ENCODE results near the gene CCDC87. TPM values are rescaled to one million over a fixed set of nuclear protein-coding genes. Genes with fewer than 3 reads are reported as not detected.

Gene CCDC87
- total and polyA plus RNA-seq, 9 donors = 0.09 to 0.15 (median 0.13) TPM

- whole genome bisulfite sequencing (ENCODE audit: insufficient coverage) = 93% methylated on average over 5 of the region's 6 CpGs
Observed at GRCh38 chr11:66631883-66632282, 39.0 kb upstream of the CCDC87 start.

GRCh38 chr11:66629356-66629755, 36.5 kb upstream of the CCDC87 start:
- no CpG with 5 or more reads among the region's 2 CpGs for WGBS (ENCODE audit: insufficient coverage)
- H3K4me1 ChIP-seq (ENCODE audit: control insufficient read depth, insufficient read depth, low read length) = no peaks in the 10 kb centered on the region
- no peaks in the 10 kb centered on the region for H3K9me3 ChIP-seq (replicated peaks; ENCODE audit: control insufficient read depth, low read depth, low read length)
- DNase-seq = no peak
- peaks cover 67% of the 10 kb centered on the region for H3K36me3 ChIP-seq (ENCODE audit: control insufficient read depth, insufficient read depth, low read length)
- no peak overlapping the region for H3K27ac ChIP-seq (ENCODE audit: low read length)
- H3K27me3 ChIP-seq (ENCODE audit: control insufficient read depth, insufficient read depth, low read length) = no peaks in the 10 kb centered on the region
- H3K4me3 ChIP-seq (ENCODE audit: low read length) = no peak overlapping the region

More at GRCh38 chr11:66631883-66632282, 39.0 kb upstream of the CCDC87 start:
- H3K27me3 ChIP-seq (ENCODE audit: control insufficient read depth, insufficient read depth, low read length) = no peaks in the 10 kb centered on the region
- H3K9me3 ChIP-seq (replicated peaks; ENCODE audit: control insufficient read depth, low read depth, low read length) = no peaks in the 10 kb centered on the region
- no peak for DNase-seq
- no peak overlapping the region for H3K4me3 ChIP-seq (ENCODE audit: low read length)
- no peaks in the 10 kb centered on the region for H3K4me1 ChIP-seq (ENCODE audit: control insufficient read depth, insufficient read depth, low read length)
- H3K27ac ChIP-seq (ENCODE audit: low read length) = no peak overlapping the region
- peaks cover 43% of the 10 kb centered on the region for H3K36me3 ChIP-seq (ENCODE audit: control insufficient read depth, insufficient read depth, low read length)

- no peaks in the 10 kb centered on the region for H3K4me1 ChIP-seq (ENCODE audit: control insufficient read depth, insufficient read depth, low read length)
- peaks cover 71% of the 10 kb centered on the region for H3K36me3 ChIP-seq (ENCODE audit: control insufficient read depth, insufficient read depth, low read length)
Observed at GRCh38 chr11:66628061-66628603, 35.3 kb upstream of the CCDC87 start.

GRCh38 chr11:66626926-66627325, 34.1 kb upstream of the CCDC87 start:
- no peak for DNase-seq
- Histone ChIP-seq H3K27ac (ENCODE audit: low read length) (no peak overlapping the region), H3K9me3 (replicated peaks; ENCODE audit: control insufficient read depth, low read depth, low read length) (no peaks in the 10 kb centered on the region), H3K36me3 (ENCODE audit: control insufficient read depth, insufficient read depth, low read length) (peaks cover 74% of the 10 kb centered on the region), H3K27me3 (ENCODE audit: control insufficient read depth, insufficient read depth, low read length) (no peaks in the 10 kb centered on the region), H3K4me1 (ENCODE audit: control insufficient read depth, insufficient read depth, low read length) (no peaks in the 10 kb centered on the region), H3K4me3 (ENCODE audit: low read length) (no peak overlapping the region)
- WGBS (ENCODE audit: insufficient coverage) = 100% methylated on average over 3 of the region's 7 CpGs

More at GRCh38 chr11:66628061-66628603, 35.3 kb upstream of the CCDC87 start:
- no peaks in the 10 kb centered on the region for H3K9me3 ChIP-seq (replicated peaks; ENCODE audit: control insufficient read depth, low read depth, low read length)
- H3K4me3 ChIP-seq (ENCODE audit: low read length) = no peak overlapping the region
- 97% methylated on average over 3 of the region's 7 CpGs for WGBS (ENCODE audit: insufficient coverage)
- no peak overlapping the region for H3K27ac ChIP-seq (ENCODE audit: low read length)
- H3K27me3 ChIP-seq (ENCODE audit: control insufficient read depth, insufficient read depth, low read length) = no peaks in the 10 kb centered on the region
- no peak for DNase-seq

- no peak overlapping the region for H3K4me3 ChIP-seq (ENCODE audit: low read length)
- H3K27me3 ChIP-seq (ENCODE audit: control insufficient read depth, insufficient read depth, low read length) = no peaks in the 10 kb centered on the region
- H3K4me1 ChIP-seq (ENCODE audit: control insufficient read depth, insufficient read depth, low read length) = no peaks in the 10 kb centered on the region
- no peak for DNase-seq
- no peak overlapping the region for H3K27ac ChIP-seq (ENCODE audit: low read length)
- H3K36me3 ChIP-seq (ENCODE audit: control insufficient read depth, insufficient read depth, low read length) = peaks cover 73% of the 10 kb centered on the region
- 95% methylated on average over 25 of the region's 25 CpGs for WGBS (ENCODE audit: insufficient coverage)
- no peaks in the 10 kb centered on the region for H3K9me3 ChIP-seq (replicated peaks; ENCODE audit: control insufficient read depth, low read depth, low read length)
Observed at GRCh38 chr11:66626382-66626781, 33.5 kb upstream of the CCDC87 start.

GRCh38 chr11:66625752-66626149, 32.9 kb upstream of the CCDC87 start:
- Histone ChIP-seq H3K27ac (ENCODE audit: low read length) (no peak overlapping the region), H3K9me3 (replicated peaks; ENCODE audit: control insufficient read depth, low read depth, low read length) (no peaks in the 10 kb centered on the region)

GRCh38 chr11:66625041-66625751, 32.3 kb upstream of the CCDC87 start:
- peaks cover 4% of the 10 kb centered on the region for H3K4me1 ChIP-seq (ENCODE audit: control insufficient read depth, insufficient read depth, low read length)
- H3K36me3 ChIP-seq (ENCODE audit: control insufficient read depth, insufficient read depth, low read length) = peaks cover 77% of the 10 kb centered on the region
- no peak overlapping the region for H3K4me3 ChIP-seq (ENCODE audit: low read length)
- no peak overlapping the region for H3K27ac ChIP-seq (ENCODE audit: low read length)
- 94% methylated on average over 26 of the region's 26 CpGs for WGBS (ENCODE audit: insufficient coverage)
- no peaks in the 10 kb centered on the region for H3K9me3 ChIP-seq (replicated peaks; ENCODE audit: control insufficient read depth, low read depth, low read length)
- no peak for DNase-seq
- H3K27me3 ChIP-seq (ENCODE audit: control insufficient read depth, insufficient read depth, low read length) = no peaks in the 10 kb centered on the region

More at GRCh38 chr11:66625752-66626149, 32.9 kb upstream of the CCDC87 start:
- Histone ChIP-seq H3K36me3 (ENCODE audit: control insufficient read depth, insufficient read depth, low read length) (peaks cover 77% of the 10 kb centered on the region), H3K4me3 (ENCODE audit: low read length) (no peak overlapping the region), H3K4me1 (ENCODE audit: control insufficient read depth, insufficient read depth, low read length) (peaks cover 3% of the 10 kb centered on the region), H3K27me3 (ENCODE audit: control insufficient read depth, insufficient read depth, low read length) (no peaks in the 10 kb centered on the region)
- WGBS (ENCODE audit: insufficient coverage) = 85% methylated on average over 6 of the region's 9 CpGs
- no peak for DNase-seq

- H3K27ac ChIP-seq (ENCODE audit: low read length) = no peak overlapping the region
- no peaks in the 10 kb centered on the region for H3K27me3 ChIP-seq (ENCODE audit: control insufficient read depth, insufficient read depth, low read length)
- H3K4me3 ChIP-seq (ENCODE audit: low read length) = no peak overlapping the region
- no peak for DNase-seq
- no peaks in the 10 kb centered on the region for H3K9me3 ChIP-seq (replicated peaks; ENCODE audit: control insufficient read depth, low read depth, low read length)
- H3K4me1 ChIP-seq (ENCODE audit: control insufficient read depth, insufficient read depth, low read length) = peaks cover 4% of the 10 kb centered on the region
- 68% methylated on average over 16 of the region's 16 CpGs for WGBS (ENCODE audit: insufficient coverage)
- H3K36me3 ChIP-seq (ENCODE audit: control insufficient read depth, insufficient read depth, low read length) = peaks cover 71% of the 10 kb centered on the region
Observed at GRCh38 chr11:66624450-66624849, 31.6 kb upstream of the CCDC87 start.

GRCh38 chr11:66619080-66619554, 26.3 kb upstream of the CCDC87 start:
- no peaks in the 10 kb centered on the region for H3K27me3 ChIP-seq (ENCODE audit: control insufficient read depth, insufficient read depth, low read length)
- peak; percentile 67 for DNase-seq
- peaks cover 33% of the 10 kb centered on the region for H3K36me3 ChIP-seq (ENCODE audit: control insufficient read depth, insufficient read depth, low read length)
- H3K27ac ChIP-seq (ENCODE audit: low read length) = peak overlapping the region; percentile 59
- no peaks in the 10 kb centered on the region for H3K9me3 ChIP-seq (replicated peaks; ENCODE audit: control insufficient read depth, low read depth, low read length)
- WGBS (ENCODE audit: insufficient coverage) = 66% methylated on average over 3 of the region's 4 CpGs
- H3K4me3 ChIP-seq (ENCODE audit: low read length) = peak overlapping the region; percentile 78
- H3K4me1 ChIP-seq (ENCODE audit: control insufficient read depth, insufficient read depth, low read length) = peaks cover 27% of the 10 kb centered on the region

GRCh38 chr11:66617155-66617834, 24.4 kb upstream of the CCDC87 start:
- no peaks in the 10 kb centered on the region for H3K27me3 ChIP-seq (ENCODE audit: control insufficient read depth, insufficient read depth, low read length)
- peaks cover 27% of the 10 kb centered on the region for H3K4me1 ChIP-seq (ENCODE audit: control insufficient read depth, insufficient read depth, low read length)
- DNase-seq = no peak
- peak overlapping the region; percentile 78 for H3K4me3 ChIP-seq (ENCODE audit: low read length)
- H3K36me3 ChIP-seq (ENCODE audit: control insufficient read depth, insufficient read depth, low read length) = peaks cover 19% of the 10 kb centered on the region
- H3K27ac ChIP-seq (ENCODE audit: low read length) = peak overlapping the region; percentile 99
- under 1% methylated on average over 22 of the region's 38 CpGs for WGBS (ENCODE audit: insufficient coverage)
- H3K9me3 ChIP-seq (replicated peaks; ENCODE audit: control insufficient read depth, low read depth, low read length) = no peaks in the 10 kb centered on the region

Measured in muscle of leg (tissue), 11 donors.